ENCODE data around the gene DHPS.
A peak's percentile ranks its signal among the peaks of the same experiment; 100 is the strongest.
"Not testable (repeated sequence)": the region's sequence is repeated elsewhere in the genome, so short reads cannot be mapped to it uniquely, and the experiment has no call there.

DHPS gene

GRCh38 chr19:12681074-12681987 is at the start of gene DHPS:
TSS of gene DHPS (minus strand) at chr19:12681880. CDS start at chr19:12681766, 114 bp downstream.
- peak; percentile 70 for DNase-seq

DNA sequence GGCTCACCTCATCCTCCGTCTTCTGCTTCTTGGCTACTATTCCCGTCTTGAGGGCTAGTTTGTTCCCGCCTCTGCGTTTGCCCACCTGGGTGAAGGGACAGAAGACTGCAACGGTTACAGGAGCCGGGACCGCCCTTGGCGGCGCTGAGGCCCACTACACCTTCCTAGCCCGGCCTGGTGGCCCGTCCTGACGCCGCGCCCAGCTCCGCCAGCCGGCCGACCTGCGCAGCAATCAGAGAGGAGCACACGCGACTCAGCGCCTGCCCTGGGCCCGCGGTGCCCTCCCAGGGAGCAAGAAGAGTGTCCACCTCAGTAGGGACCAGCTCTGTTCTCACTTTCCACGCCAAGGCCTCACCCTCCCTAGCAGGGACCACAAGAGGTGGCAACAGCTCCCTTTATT is 49.7 kb upstream of the DHPS start:
- DNase-seq = no peak

- no peak for DNase-seq
Measured at GRCh38 chr19:12730064-12730463, 48.4 kb upstream of the DHPS start.

DNA sequence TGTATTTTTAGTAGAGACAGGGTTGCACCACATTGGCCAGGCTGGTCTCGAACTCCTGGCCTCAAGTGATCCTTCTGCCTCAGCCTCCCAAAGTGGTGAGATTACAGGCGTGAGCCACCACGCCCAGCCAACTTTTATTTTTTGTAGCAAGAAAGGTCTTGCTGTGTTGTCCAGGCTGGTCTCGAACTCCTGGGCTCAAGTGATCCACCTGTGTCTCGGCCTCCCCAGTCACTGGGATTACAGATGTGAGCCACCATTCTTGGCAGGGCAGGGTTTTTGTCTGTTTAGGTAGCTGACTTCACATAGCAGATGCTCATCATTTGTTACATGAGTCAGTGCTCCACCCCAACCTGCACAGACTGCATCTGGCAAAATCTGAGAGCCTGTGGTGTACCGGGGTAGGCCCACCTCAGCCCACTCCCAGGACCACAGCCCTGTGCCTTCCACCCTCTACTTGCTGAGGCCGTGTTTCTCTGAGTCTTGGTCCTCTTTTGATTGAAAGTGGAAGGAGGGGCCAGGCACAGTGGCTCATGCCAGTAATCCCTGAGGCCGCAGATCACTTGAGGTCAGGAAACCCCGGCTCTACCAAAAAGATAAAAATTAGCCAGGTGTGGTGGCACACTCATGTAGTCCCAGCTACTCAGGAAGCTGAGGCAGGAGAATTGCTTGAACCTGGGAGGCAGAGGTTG is 46.2 kb upstream of the DHPS start:
- DNase-seq = no peak

DNA sequence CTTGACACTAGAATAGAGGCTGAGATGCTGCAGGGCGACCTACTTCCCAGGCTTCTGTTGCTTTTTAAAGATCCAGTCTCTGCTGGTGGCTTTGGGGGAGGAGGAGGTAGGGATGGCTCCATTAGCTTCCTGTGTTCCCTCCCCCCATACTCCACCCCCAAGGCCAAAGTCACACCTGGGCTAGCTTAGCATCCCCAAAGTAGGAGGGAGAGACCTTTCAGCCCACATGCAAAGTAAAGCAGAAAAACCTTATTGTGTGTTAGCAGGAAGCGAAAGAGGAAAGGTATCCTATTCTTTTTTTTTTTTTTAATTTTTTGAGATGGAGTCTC is 45.3 kb upstream of the DHPS start:
- no peak for DNase-seq

- not testable (repeated sequence) for DNase-seq
Measured at GRCh38 chr19:12725612-12726011, 43.9 kb upstream of the DHPS start.

GRCh38 chr19:12723641-12724426 is 42.2 kb upstream of the DHPS start, which contains the start of gene TNPO2:
TSS of gene TNPO2 (minus strand) at chr19:12723932. CDS start at chr19:12720977, 2,955 bp downstream.
- no peak for DNase-seq

GRCh38 chr19:12723381-12723640 is 41.6 kb upstream of the DHPS start:
- DNase-seq = no peak

DNA sequence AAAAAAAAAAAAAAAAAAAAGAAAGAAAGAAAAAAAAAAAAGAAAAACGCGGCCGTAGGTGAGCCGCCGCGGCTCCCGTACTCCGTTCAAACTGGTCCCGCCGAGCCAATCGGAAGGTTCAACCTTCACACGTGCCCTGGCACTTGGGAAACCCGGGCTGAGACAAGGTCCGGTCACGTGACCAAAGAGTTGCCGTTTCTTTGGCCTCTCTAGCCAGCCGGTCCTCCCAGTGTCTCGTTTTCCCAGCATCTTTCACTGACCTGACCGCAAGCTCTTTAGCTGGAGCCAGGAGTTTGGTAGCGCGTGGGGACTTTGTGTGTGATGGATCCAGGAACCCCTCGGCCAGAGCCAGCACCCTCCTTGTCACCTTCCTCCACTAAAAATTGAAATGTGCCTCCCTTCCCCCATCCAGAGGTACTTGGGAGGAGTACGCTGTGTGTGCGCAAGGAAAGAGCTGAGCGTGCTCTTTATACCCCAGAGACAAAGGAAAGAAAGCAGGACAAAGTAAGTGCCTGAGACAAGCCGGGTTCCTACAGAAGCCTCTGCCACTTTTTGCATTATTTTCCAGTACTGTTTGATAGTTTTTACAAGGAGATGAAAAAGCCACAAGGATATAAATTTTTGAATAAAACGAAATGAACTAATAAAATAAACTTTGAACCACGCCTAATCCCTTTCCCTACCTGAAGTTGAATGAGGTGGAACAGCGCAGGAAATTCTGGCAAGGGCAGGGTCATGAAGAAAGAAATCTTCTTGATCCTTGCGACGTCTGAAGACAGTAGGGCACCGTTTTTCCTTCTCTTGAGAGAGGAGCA is 41.1 kb upstream of the DHPS start:
- peak; percentile 95 for DNase-seq

- no peak for DNase-seq
Measured at GRCh38 chr19:12721656-12722565, 40.2 kb upstream of the DHPS start.

DNA sequence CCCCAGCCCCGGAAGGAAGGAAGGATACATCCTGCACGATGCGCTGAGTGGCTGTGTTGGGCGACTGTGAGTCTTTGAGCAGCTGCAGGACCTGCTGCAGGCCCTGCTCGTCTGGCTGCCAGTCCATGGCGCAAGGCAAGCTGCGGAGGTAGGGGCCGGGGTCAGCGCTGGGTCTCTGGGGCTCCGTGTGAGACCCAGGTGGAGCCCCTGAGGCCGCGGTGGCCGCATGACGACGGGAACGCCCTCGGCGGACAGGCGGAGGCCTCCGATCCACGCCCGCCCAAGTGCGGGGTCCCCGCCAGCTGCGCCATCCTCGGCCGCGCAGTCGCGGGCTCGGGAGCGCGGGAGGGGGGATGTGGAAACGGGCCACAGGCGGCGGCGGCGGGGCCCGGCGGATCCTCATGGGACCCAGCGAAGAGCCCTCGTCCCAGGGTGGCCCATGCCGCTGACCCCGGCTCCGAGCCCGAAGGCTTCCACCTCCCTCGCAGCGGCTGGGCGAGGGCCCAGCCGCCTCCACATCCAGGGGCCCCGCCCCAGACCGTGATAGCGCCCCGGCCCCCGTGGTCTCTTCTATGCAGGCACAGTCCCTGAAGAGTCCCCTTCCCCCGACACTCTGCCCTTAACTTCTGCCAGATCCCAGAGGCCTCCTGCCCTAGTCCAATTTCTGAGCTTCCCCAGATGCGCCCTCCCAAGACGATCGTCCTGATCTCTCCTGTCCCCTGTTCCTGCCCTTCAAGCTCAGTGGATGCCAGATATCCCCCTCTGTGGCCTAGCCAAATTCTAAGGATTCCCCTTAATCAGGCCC is 39.4 kb upstream of the DHPS start:
- no peak for DNase-seq

GRCh38 chr19:12720296-12720695 is 38.6 kb upstream of the DHPS start:
- no peak for DNase-seq

- no peak for DNase-seq
Measured at GRCh38 chr19:12715929-12716328, 34.2 kb upstream of the DHPS start.

DNA sequence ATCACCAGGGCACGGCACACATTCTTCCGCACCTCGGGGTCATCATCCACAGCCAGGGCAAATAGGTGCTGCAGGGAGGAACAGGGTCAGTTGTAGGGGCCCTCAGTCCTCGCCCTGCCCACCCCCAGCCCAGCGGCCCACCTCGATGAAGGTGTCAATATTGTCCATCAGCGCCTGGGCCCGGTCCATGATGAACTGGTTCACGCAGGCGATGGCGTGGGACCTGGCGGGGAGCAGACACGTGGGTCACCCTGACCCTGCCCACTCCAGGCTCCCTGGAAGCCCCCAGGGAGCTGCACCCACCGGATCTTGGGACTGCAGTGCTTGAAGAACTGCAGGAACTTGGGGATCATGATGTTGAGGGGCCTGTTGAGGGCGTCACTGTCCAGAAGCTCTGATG is 33.4 kb upstream of the DHPS start:
- no peak for DNase-seq

GRCh38 chr19:12713304-12713703 is 31.6 kb upstream of the DHPS start:
- DNase-seq = not testable (repeated sequence)

DNA sequence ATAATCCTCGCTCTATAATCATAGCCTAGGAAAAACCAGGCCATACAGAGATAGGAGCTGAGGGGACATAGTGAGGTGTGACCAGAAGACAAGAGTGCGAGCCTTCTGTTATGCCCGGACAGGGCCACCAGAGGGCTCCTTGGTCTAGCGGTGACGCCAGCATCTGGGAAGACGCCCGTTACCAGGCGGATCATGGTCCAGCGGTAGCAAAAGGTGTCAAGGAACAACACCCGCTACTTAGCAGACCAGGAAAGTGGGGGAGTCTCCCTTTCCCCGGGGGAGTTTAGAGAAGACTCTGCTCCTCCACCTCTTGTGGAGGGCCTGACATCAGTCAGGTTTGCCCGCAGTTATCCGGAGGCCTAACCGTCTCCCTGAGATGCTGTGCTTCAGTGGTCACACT is 30.4 kb upstream of the DHPS start:
- not testable (repeated sequence) for DNase-seq

DNA sequence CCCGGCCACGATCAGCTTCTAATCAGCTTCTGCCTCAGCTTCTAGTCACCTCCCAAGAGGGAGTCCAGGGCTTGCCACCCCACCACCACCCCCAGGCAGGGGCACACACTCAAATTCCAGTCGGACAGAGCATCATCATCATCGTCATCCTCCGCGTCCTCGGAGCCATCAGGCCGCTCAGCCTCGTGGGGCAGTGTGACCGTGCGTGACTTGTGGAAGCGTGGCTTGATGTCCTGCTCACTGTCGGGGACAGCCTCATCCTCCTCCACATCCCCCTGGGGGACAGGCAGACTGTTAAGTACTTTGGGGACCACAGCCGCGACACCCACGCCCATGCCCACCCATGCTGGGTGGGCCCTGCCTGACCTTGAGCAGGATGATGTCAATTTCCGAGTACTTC is 29.5 kb upstream of the DHPS start:
- no peak for DNase-seq

GRCh38 chr19:12708641-12709040 is 27.0 kb upstream of the DHPS start:
- DNase-seq = no peak

GRCh38 chr19:12706332-12706718 is 24.6 kb upstream of the DHPS start:
- no peak for DNase-seq

GRCh38 chr19:12705654-12706331 is 24.1 kb upstream of the DHPS start:
- no peak for DNase-seq

Measured in 8988T (cell line).